ENCODE measurements around the gene HMG20B. TPM values are rescaled to one million over a fixed set of nuclear protein-coding genes. Genes with fewer than 3 reads are reported as not detected.

HMG20B gene
- total RNA-seq, 1 donor from 2014 or later: 37.4 TPM

DNA sequence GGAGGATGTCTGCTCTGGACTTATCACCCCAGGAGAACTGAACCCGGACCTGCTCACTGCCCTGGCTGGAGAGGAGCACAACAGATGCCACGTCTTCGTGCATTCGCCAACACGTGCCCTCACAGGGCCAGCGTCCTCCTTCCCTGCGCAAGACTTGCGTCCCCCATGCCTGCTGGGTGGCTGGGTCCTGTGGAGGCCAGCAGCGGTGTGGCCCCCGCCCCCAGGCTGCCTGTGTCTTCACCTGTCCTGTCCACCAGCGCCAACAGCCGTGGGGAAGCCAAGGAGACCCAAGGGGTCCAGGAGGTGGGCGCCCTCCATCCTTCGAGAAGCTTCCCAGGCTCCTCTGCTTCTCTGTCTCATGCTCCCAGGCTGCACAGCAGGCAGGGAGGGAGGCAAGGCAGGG lies 37.2 kb upstream of the HMG20B start:
- H3K36me3 ChIP-seq (ENCODE audit: control insufficient read depth, insufficient read depth, low read length): peaks cover 25% of the 10 kb centered on the region
- DNase-seq (ENCODE audit: low read depth) (no peak), FAIRE-seq (peak; percentile 32)
- no peak overlapping the region for H3K4me3 ChIP-seq (ENCODE audit: low read depth, low read length)
- TF ChIP-seq, protein P1, sequence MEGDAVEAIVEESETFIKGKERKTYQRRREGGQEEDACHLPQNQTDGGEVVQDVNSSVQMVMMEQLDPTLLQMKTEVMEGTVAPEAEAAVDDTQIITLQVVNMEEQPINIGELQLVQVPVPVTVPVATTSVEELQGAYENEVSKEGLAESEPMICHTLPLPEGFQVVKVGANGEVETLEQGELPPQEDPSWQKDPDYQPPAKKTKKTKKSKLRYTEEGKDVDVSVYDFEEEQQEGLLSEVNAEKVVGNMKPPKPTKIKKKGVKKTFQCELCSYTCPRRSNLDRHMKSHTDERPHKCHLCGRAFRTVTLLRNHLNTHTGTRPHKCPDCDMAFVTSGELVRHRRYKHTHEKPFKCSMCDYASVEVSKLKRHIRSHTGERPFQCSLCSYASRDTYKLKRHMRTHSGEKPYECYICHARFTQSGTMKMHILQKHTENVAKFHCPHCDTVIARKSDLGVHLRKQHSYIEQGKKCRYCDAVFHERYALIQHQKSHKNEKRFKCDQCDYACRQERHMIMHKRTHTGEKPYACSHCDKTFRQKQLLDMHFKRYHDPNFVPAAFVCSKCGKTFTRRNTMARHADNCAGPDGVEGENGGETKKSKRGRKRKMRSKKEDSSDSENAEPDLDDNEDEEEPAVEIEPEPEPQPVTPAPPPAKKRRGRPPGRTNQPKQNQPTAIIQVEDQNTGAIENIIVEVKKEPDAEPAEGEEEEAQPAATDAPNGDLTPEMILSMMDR (IDR thresholded peaks at IDR 0.05; ENCODE audit: insufficient read depth, low read length, severe bottlenecking): no peak
- no peaks in the 10 kb centered on the region for H3K27me3 ChIP-seq (ENCODE audit: control insufficient read depth, insufficient read depth, low read length)

DNA sequence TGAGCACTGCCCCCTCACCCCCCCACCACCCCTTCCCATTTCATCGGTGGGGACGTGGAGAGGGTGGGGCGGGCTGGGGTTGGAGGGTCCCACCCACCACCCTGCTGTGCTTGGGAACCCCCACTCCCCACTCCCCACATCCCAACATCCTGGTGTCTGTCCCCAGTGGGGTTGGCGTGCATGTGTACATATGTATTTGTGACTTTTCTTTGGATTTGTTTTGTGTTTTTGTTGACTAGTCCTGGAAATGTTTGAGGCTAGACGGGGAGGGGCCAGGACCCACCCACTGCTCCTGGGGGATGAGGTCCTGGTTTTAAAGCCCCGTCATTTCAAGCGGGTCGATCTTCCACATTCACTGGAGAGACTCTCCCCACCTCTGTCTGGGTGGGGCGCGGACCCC lies 36.8 kb upstream of the HMG20B start:
- Histone ChIP-seq H3K36me3 (ENCODE audit: control insufficient read depth, insufficient read depth, low read length) (peaks cover 23% of the 10 kb centered on the region), H3K27me3 (ENCODE audit: control insufficient read depth, insufficient read depth, low read length) (no peaks in the 10 kb centered on the region), H3K4me3 (ENCODE audit: low read depth, low read length) (no peak overlapping the region)
- FAIRE-seq (no peak), DNase-seq (ENCODE audit: low read depth) (no peak)
- TF ChIP-seq, protein P1 (IDR thresholded peaks at IDR 0.05; ENCODE audit: insufficient read depth, low read length, severe bottlenecking): no peak

DNA sequence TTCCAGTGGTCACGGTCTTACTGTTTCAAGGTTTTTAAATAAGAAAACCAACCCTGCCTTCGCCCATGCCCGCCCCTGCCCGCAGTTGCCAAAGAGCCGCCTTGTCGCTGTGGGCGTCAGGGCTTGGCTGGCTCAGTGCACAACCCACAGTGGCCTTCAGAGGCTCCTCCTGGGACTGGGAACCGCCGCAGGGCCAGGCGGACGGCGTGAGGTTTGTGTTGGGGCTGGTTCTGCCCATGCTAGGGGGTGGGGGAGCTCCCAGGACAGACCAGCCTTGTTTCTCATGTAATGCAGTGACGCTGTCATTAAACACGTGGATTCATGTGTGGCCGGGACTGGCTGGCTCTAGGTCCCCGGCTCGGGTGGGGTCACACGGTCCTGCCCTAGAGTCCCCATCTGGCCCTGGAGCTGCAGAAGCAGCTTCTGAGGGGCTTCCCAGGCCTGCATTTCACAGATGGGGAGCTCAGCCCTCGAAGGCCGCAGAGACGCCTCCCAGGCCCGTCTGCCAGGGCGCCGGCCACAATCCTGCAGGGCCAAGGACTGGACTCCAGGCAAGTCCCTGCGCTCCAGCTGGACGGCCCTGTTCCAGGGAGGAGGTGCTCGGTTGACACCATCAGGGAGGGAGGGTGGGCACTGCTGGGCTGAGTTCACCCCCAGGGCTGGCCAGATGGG lies 36.2 kb upstream of the HMG20B start:
- no peak for DNase-seq (ENCODE audit: low read depth)
- no peak overlapping the region for H3K4me3 ChIP-seq (ENCODE audit: low read depth, low read length)
- peaks cover 21% of the 10 kb centered on the region for H3K36me3 ChIP-seq (ENCODE audit: control insufficient read depth, insufficient read depth, low read length)
- H3K27me3 ChIP-seq (ENCODE audit: control insufficient read depth, insufficient read depth, low read length): no peaks in the 10 kb centered on the region
- TF ChIP-seq, protein P1 (IDR thresholded peaks at IDR 0.05; ENCODE audit: insufficient read depth, low read length, severe bottlenecking): no peak
- no peak for FAIRE-seq

DNA sequence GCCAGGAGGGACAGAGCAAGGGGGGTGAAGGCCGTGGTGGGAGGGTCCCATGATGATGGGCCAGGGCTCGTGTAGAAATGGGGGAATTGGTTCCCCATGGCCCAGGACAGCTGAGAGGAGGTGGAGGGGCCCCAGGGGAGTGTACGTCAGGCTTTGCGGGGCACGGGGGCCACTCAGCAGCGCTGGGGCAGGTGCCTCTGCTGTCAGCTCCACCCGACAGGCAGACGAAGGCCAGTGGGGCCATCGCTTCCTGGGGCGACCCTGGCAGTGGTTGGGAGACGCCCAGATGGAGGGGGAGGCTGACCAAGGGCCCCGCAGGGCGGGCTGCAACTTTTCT lies 35.7 kb upstream of the HMG20B start:
- DNase-seq (ENCODE audit: low read depth) (no peak), FAIRE-seq (no peak)
- peaks cover 19% of the 10 kb centered on the region for H3K36me3 ChIP-seq (ENCODE audit: control insufficient read depth, insufficient read depth, low read length)
- TF ChIP-seq, protein P1 (IDR thresholded peaks at IDR 0.05; ENCODE audit: insufficient read depth, low read length, severe bottlenecking): no peak
- no peak overlapping the region for H3K4me3 ChIP-seq (ENCODE audit: low read depth, low read length)
- no peaks in the 10 kb centered on the region for H3K27me3 ChIP-seq (ENCODE audit: control insufficient read depth, insufficient read depth, low read length)

DNA sequence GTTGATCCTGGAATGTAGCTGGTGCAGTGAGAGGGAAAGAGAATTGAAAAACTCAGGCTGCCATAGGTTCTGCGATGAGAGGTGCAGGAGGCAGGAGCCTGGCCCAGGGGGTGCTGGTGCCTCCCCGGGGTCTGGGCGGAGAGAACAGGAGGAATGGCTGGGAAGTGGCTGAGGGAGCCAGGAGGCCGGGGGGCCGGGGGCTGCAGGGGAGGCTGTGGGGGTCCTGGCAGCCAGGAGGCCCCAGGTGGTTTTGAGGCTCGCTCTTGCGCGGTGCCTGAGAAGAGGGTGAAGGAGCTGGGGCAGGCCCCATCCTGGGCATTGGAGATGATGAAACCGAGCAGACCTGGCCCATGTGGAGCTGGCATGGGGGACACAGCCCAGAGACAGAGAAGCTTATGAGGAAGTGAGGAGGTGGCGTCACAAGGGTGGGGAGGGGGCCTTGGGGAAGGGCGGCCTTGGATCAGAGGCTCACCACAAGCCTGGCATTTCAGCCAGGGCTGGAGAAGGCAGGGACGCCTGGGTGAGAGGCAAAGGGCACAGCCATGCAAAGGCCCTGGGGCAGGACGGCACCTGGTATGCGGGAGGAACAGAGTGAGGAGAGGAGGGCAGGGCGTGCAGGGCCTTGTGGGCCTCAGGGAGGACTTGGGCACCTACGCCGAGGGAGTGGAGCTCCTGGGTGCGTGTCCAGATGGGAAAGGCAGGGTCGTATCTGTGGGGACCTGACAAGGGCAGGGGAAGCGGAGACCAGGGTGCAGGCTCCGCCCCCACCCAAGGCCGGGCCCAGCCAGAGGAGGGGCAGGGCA lies 35.1 kb upstream of the HMG20B start:
- peaks cover 18% of the 10 kb centered on the region for H3K36me3 ChIP-seq (ENCODE audit: control insufficient read depth, insufficient read depth, low read length)
- no peaks in the 10 kb centered on the region for H3K27me3 ChIP-seq (ENCODE audit: control insufficient read depth, insufficient read depth, low read length)
- TF ChIP-seq, protein P1 (IDR thresholded peaks at IDR 0.05; ENCODE audit: insufficient read depth, low read length, severe bottlenecking): no peak
- DNase-seq (ENCODE audit: low read depth) (no peak), FAIRE-seq (no peak)
- H3K4me3 ChIP-seq (ENCODE audit: low read depth, low read length): no peak overlapping the region
